Measurements from ENCODE around the gene PMF1.
"Not testable (repeated sequence)": the region's sequence is repeated elsewhere in the genome, so short reads cannot be mapped to it uniquely, and the experiment has no call there.

The PMF1 gene, protein sequence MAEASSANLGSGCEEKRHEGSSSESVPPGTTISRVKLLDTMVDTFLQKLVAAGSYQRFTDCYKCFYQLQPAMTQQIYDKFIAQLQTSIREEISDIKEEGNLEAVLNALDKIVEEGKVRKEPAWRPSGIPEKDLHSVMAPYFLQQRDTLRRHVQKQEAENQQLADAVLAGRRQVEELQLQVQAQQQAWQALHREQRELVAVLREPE

DNA sequence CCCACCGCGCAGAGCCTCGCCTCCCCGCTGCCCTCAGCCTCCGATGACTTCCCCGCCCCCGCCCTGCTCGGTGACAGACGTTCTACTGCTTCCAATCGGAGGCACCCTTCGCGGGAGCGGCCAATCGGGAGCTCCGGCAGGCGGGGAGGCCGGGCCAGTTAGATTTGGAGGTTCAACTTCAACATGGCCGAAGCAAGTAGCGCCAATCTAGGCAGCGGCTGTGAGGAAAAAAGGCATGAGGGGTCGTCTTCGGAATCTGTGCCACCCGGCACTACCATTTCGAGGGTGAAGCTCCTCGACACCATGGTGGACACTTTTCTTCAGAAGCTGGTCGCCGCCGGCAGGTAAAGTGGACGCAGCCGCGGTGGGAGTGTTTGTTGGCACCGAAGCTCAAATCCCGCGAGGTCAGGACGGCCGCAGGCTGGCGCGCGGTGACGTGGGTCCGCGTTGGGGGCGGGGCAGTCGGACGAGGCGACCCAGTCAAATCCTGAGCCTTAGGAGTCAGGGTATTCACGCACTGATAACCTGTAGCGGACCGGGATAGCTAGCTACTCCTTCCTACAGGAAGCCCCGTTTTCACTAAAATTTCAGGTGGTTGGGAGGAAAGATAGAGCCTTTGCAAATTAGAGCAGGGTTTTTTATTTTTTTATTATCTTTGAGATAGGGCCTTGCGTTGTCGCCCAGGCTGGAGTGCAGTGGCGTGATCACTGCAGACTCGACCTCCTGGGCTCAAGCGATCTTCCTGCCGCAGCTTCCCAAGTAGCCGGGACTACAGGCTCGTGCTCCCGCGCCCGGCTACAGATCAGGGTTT, at the start of gene PMF1:
PMF1 (plus strand) TSS at position 175 of the 811 bp plus-strand sequence; CDS start at position 184, 9 bp downstream.
- DNase-seq (ENCODE audit: low spot score): peak; percentile 88
- FAIRE-seq: no peak

DNA sequence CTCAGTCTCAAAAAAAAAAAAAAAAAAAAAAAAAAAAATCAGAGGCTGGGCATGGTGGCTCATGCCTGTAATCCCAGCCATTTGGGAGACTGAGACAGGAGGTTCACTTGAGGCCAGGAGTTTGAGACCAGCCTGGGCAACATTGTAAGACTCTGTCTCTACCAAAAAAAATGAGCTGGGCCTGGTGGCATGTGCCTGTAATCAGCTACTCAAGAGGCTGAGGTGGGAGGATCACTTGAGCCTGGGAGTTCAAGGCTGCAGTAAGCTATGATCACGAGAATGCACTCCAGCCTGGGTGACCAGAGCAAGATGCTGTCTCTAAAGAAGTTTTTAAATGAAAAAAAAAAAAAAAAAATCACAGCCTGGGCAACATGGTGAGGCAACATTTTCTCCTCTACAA, 49.1 kb upstream of the PMF1 start:
- DNase-seq (ENCODE audit: low spot score) (no peak), FAIRE-seq (no peak)

DNA sequence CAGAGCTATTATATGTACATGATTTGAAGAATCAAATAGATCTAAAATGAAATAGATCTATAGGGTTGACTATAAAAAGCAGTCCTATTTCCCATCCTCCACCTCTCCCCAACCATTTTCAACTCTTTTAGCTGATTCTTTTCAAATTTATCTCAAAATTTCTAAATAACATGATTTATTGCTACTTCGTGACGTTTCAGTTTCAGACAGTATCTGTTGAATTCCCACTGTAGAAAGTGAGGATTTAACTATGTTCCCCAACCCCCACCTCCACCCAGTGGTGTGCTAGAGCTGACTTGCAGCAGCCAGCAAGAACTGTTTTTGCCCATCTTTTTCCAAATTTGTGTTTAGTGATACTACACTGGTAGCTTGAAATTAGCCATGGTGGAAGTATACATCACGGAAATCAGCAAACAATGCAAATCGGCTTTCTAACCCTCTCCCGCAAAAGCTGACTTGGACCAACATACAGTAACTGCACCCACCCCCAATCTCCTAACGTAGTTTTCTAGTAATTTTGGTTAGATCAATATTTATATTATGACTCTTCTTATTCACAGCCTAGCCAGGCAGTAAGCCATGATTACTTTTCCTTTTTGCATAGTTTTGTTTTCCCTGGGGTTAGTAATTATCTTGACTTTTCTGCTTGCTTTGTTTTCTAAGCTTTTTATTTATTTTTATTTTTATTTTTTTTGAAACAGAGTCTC, 48.5 kb upstream of the PMF1 start:
- DNase-seq (ENCODE audit: low spot score): no peak
- no peak for FAIRE-seq

DNA sequence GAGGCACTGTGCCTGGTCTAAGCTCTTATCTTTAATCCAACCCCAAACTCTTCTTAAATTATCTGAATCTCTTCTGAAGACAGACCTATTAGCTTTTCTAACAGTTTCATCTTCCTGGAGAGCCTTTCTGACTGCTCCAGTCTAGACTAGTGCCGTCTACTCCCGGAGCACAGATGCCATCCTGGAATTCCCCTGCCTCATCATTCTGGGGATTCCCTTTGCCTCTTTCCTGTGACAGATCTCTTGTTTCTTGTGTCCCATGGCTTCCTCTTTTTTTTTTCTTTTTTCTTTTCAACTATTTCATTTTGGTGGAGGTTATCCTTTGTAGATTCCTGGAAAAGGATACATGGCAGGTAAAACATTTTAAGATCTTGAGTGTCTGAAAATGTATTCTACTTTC, 47.7 kb upstream of the PMF1 start:
- DNase-seq (ENCODE audit: low spot score): peak; percentile 61
- FAIRE-seq: no peak

DNA sequence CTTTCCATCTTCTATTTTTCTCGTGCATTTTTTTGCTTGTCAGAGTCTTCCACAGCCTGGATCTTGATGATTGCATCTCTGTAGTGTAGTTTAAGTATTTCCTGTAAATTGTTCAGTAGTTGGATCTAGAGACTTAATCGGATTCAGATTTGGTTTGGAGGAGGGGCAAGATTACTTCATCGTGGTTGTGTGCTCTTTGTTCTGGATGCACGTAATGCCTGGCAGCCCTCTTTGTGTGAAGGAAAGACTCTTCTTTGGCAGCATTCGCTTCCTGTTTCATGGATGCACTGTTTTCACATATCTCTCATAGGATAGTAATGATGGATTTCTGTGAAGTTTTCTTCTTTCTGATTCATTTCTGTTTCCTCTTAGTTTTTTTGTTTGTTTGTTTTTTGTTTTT, 45.3 kb upstream of the PMF1 start:
- FAIRE-seq (no peak), DNase-seq (ENCODE audit: low spot score) (no peak)

DNA sequence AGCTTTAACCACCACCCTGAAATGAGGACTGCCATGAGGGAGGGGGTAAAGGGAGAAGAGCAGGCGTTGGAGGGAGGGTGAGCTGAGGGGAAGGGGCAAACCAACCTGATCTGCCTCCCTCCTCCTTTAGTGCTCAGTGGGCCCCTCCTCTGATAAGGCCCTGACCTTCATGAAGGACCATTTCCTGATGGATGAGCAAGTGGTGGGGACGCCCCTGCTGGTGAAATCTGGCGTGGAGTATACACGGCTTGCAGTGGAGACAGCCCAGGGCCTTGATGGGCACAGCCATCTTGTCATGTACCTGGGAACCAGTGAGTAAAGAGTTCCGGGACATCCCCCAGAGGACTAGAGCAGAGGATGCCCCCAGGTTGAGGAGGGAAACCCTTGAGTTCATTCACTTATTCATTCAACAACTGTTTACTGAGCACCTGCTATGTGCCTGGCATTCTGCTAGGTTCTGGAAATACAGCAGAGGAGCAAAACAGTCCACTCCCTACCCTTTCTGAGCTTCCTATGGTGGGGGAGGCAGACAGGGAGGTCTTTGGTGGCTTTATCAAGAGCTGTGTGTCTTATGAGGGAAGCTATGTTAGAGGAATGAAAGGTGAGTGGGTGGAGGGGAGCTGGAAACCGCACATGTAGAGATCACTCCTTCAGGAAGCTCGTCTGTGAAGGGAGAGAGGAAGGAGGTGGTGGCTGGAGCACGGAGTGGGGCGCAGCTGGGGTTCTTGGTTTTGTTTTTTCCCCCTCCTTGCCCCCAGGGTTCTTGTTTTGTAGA, 39.9 kb upstream of the PMF1 start:
- DNase-seq (ENCODE audit: low spot score): no peak
- no peak for FAIRE-seq

DNA sequence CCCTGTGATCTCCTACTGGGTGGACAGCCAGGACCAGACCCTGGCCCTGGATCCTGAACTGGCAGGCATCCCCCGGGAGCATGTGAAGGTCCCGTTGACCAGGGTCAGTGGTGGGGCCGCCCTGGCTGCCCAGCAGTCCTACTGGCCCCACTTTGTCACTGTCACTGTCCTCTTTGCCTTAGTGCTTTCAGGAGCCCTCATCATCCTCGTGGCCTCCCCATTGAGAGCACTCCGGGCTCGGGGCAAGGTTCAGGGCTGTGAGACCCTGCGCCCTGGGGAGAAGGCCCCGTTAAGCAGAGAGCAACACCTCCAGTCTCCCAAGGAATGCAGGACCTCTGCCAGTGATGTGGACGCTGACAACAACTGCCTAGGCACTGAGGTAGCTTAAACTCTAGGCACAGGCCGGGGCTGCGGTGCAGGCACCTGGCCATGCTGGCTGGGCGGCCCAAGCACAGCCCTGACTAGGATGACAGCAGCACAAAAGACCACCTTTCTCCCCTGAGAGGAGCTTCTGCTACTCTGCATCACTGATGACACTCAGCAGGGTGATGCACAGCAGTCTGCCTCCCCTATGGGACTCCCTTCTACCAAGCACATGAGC, 36.1 kb upstream of the PMF1 start:
- DNase-seq (ENCODE audit: low spot score) (no peak), FAIRE-seq (no peak)

DNA sequence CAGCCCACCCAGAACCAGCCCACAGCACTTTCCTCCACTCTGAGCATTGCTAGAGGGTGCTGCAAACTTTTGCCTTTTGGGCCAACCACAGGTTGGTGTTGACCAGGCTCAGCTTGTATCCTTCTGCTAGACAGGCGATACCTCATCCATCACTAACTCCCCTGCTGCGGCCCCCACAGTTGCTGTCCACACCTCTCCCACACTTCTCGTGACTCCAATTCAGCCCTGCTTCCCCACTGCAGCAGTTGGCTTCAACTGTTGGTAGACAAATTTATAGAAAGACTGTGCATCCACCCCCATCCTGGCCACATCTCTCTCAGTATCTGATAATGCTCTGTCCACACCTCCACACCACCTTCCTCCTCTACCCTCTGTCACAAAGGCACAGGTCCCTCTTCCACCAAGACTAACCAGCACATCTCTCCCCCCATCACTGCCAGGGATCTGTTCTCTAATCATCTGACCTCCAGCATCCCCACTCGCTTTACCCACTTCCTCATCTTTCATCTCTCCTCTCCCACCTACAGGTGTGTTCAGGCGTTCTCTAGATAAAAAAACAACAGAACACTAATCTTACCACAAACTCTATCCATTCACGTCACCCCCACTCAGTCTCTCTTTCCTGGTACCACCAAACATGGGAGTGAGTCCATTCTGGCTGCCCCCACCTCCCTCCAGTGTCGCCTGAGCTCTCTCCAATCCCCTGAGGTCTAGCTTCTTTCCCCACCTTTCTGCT, 34.7 kb upstream of the PMF1 start:
- FAIRE-seq (no peak), DNase-seq (ENCODE audit: low spot score) (no peak)

DNA sequence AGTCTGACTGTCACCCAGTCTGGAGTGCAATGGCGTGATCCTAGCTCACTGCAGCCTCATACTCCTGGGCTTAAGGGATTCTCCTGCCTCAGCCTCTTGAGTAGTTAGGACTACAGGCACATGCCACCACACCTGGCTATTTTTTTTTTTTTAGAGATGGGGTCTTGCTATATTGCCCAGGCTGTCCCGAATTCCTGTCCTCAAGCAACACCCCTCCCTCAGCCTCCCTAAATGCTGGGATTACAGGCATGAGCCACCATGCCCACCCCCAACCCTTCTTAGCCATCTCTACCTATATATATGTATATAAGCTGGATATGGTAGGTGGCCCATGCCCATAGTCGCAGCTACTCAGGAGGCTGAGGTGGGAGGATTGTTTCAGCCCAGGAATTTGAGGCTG, 32.3 kb upstream of the PMF1 start:
- FAIRE-seq: no peak
- DNase-seq (ENCODE audit: low spot score): no peak

DNA sequence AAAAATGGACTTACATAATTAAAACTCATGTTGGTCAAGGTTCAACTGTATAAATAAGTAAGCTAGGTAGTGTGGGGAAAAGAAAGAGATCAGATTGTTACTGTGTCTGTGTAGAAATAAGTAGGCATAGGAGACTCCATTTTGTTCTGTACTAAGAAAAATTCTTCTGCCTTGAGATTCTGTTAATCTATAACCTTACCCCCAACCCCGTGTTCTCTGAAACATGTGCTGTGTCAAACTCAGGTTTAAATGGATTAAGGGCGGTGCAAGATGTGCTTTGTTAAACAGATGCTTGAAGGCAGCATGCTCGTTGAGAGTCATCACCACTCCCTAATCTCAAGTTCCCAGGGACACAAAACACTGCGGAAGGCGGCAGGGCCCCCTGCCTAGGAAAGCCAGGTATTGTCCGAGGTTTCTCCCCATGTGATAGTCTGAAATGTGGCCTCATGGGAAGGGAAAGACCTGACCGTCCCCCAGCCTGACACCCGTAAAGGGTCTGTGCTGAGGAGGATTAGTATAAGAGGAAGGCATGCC, 31.3 kb upstream of the PMF1 start:
- FAIRE-seq; DNase-seq (ENCODE audit: low spot score): not testable (repeated sequence)

DNA sequence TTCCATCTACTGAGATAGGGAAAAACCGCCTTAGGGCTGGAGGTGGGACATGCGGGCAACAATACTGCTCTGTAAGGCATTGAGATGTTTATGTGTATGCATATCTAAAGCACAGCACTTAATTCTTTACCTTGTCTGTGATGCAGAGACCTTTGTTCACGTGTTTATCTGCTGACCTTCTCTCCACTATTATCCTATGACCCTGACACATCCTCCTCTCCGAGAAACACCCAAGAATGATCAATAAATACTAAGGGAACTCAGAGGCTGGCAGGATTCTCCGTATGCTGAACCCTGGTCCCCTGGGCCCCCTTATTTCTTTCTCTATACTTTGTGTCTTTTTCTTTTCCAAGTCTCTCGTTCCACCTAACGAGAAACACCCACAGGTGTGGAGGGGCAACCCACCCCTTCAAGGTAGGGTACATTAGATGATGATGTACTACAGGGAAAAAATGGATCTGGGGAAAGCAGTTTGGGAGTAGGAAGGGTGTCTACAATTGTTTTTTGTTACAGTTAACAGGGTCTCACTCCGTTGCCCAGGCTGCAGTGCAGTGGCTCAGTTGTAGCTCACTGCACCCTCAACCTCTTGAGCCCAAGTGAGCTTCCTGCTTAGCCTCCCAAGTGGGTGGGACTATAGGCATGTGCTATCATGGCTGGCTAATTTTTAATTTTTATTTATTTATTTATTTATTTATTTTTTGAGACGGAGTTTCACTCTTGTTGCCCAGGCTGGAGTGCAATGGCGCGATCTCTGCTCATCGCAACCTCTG, 30.6 kb upstream of the PMF1 start:
- DNase-seq (ENCODE audit: low spot score); FAIRE-seq: not testable (repeated sequence)

DNA sequence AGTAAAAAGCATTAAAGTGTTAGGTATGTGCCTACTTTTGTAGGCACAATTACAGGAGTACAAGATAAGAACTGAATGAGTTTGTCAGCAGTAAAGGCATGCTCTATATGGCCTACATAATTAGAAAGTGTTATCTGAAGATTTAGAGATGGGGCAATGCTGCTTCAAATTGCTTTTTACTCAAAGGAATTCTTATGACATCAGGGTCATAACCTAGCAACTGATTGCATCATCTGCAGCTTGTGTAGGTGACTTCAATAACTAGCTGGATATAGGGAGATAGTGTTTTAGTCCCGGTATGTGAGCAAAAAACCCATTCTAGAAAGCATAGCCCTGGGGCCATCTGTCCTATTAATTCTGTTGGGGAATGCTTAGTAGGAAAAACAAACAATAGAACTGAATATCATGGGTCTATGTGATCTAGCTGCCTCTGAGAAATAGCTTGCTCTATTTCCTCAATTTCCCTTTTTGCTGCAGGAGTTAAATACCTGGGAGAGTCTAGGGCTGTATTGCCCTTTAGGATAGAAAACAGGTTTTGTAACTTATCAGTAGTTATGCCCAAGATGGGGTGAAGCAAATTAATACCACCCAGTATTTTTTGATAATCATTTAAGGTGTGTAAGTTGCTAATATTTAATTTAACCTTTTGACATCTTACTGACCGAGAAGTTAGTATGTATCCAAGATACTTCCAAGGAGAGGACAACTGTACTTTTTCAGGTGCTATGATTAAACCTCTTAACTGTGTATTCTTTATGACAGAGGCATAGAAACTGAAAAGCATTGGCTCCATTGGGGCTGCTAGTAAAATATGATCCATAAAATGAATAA, 26.2 kb upstream of the PMF1 start:
- FAIRE-seq; DNase-seq (ENCODE audit: low spot score): not testable (repeated sequence)

DNA sequence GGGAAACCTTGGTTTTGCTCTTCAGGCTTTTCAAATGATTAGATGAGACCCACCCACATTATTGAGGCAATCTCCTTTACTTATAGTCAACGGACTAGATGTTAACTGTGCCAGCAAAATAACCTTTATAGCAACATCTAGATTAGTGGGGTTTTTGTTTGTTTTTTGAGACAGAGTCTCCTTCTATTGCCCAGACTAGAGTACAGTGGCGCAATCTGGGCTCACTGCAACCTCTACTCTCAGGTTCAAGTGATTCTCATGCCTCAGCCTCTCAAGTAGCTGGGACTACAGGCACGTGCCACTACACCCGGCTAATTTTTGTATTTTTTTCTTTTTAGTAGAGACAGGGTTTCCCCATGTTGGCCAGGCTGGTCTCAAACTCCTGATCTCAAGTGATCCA, 22.5 kb upstream of the PMF1 start:
- not testable (repeated sequence) for DNase-seq (ENCODE audit: low spot score); FAIRE-seq

DNA sequence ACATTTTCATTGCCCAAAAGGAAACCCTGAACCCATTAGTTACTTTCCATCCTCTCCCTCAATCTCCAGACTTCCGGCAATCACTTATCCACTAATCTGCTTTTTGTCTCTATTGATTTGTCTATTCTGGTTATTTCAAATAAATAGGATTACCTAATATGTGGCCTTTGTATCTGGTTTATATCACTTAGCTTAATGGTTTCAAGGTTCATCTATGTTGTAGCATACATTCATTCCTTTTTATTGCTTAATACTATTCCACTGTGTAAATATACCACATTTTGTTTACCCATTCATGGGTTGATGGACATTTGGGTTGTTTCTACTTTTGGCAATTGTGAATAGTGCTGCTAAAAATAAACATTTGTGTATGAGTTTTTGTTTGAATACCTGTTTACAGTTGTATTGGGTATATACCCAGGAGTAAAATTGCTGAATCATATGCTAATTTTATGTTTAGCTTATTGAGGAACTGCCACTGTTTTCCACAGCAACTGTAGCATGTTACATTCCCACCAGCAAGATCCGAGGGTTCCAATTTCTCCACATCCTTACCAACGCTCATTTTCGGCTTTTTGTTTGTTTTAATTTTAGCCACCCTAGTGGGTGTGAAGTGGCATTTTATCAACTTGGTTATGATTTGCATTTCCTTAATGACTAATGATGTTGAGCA, 21.4 kb upstream of the PMF1 start:
- no peak for FAIRE-seq
- DNase-seq (ENCODE audit: low spot score): no peak

DNA sequence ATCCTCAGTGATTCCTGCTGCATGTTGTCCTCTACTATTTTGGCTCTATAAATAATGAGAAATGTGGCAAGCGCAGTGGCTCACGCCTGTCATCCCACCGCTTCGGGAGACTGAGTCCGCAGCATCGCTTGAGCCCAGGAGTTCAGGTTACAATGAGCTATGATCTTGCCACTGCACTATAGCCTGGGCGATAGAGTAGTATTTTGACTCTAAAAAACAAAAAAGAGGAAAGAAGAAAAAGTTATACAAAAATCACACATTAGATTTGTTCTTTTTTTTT, 19.7 kb upstream of the PMF1 start:
- FAIRE-seq: no peak

DNA sequence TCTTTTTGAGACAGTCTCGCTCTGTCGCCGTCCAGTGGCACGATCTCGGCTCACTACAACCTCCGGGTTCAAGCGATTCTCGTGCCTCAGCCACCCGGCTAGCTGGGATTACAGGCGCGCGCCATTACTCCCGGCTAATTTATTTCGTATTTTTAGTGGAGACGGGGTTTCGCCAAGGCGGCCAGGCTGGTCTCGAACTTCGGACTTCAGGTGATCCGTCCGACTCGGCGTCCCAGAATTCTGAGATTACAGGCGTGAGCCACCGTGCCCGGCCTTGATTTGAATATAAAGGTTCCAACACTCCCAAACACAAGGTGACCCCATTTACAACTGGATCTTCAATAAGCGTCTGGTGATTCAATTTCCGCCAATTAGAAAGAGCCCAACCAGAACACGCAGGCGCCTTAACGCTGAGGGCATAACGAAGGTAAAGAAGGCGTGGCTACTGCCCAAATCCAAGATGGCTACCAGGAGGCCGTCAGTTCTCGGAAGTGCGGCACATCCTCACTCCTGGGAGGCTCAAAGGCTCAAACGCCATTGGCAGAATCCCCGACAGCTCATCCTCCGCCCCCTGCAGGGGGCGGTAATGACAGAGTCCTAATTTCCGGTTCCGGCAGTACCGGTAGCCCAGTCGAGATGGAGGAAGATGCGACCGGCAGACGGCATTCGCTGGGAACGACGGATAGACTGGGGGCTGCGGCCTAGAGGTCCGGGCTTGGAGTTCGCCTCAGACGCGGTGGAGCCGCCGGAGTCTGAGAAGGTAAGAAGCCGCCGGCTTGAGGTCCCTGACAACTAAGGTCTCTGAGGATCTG, 19.1 kb upstream of the PMF1 start, which contains the start of gene SLC25A44:
SLC25A44 (plus strand) TSS at position 617 of the 812 bp plus-strand sequence. CDS start 5,744 bp downstream, outside the sequence.
- FAIRE-seq: peak; percentile 94
- DNase-seq (ENCODE audit: low spot score): peak; percentile 96

More for the DNA sequence above, 19.7 kb upstream of the PMF1 start:
- no peak for DNase-seq (ENCODE audit: low spot score)

DNA sequence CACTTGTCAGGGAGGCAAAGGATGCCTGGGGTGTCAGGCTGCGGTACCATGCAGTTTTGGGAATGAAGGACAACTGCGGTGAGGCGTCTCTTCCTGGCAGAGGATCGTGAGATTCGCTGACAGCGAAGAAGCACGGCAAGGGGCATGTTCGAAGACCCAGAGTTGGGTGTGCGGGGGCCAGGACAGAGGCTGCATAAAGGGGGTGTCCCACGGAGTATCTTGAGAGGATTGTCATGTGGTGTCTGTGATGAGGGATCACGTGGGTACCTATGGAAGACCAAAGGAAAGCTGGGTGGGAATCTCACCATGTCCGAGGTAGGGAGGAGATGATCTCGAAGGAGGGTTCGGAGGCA, 18.5 kb upstream of the PMF1 start:
- DNase-seq (ENCODE audit: low spot score) (no peak), FAIRE-seq (no peak)
